SK-N-SH (cell line): ENCODE results near the gene TBX18.

Experiments used
- EP300 ChIP-seq, 2 experiments: IDR thresholded peaks; 2 replicates each; pipeline versions ENCODE4 v1.4.0 to v1.6.1; 2012; ENCODE audit warnings: borderline replicate concordance in 1 of 2, low read depth in 1 of 2, low read length in 1 of 2
- EZH2phosphoT487 ChIP-seq: fragments of 200-600 bp; sonication (generic); IDR thresholded peaks from 2 replicates; pipeline ENCODE4 v1.6.1; 2017; ENCODE audit warnings: low read depth, mixed run types, mild to moderate bottlenecking, antibody characterized with exemption, moderate library complexity, borderline replicate concordance
- FOSL2 ChIP-seq: IDR thresholded peaks from 2 replicates; pipeline ENCODE4 v1.4.0; 2012; ENCODE audit warnings: low read depth, mild to moderate bottlenecking, moderate library complexity, borderline replicate concordance
- JUND ChIP-seq: IDR thresholded peaks from 2 replicates; pipeline ENCODE4 v1.4.0; 2012
- POLR2AphosphoS5 ChIP-seq: IDR thresholded peaks from 2 replicates; pipeline ENCODE4 v1.6.1; 2012; ENCODE audit warnings: low read depth, low read length
- RAD21 ChIP-seq: IDR thresholded peaks from 2 replicates; pipeline ENCODE4 v1.6.1; 2012; ENCODE audit warnings: mild to moderate bottlenecking, low read length
- RFX5 ChIP-seq: IDR thresholded peaks from 2 replicates; pipeline ENCODE4 v1.6.1; 2012; ENCODE audit warnings: mild to moderate bottlenecking, improper control_type of control experiment, low read length
- RXRA ChIP-seq: IDR thresholded peaks from 2 replicates; pipeline ENCODE4 v1.4.0; 2012; ENCODE audit warnings: low read depth, mild to moderate bottlenecking, borderline replicate concordance
- SMC3 ChIP-seq: IDR thresholded peaks from 2 replicates; pipeline ENCODE4 v1.6.1; 2012; ENCODE audit warnings: low read depth, low read length, improper control_type of control experiment
- TAF1 ChIP-seq: IDR thresholded peaks from 2 replicates; pipeline ENCODE4 v1.6.1; 2012; ENCODE audit warnings: low read depth, mild to moderate bottlenecking, low read length, moderate library complexity, borderline replicate concordance
- TCF12 ChIP-seq: IDR thresholded peaks from 2 replicates; pipeline ENCODE4 v1.4.0; 2012
- TF ChIP-seq, protein P1 (sequence below): fragments of 200-600 bp; sonication (generic); IDR thresholded peaks from 2 replicates; pipeline ENCODE4 v1.6.1; 2017; ENCODE audit warnings: antibody characterized with exemption, mild to moderate bottlenecking, moderate library complexity
- TF ChIP-seq, protein P2 (sequence below): IDR thresholded peaks from 2 replicates; pipeline ENCODE4 v1.4.0; 2012; ENCODE audit warnings: low read depth
- TF ChIP-seq, protein P3 (sequence below): fragments of 150-350 bp; IDR thresholded peaks from 2 replicates; pipeline ENCODE4 v1.6.1; 2017; ENCODE audit warnings: antibody characterized with exemption, low read length, low read depth, borderline replicate concordance

DNA sequence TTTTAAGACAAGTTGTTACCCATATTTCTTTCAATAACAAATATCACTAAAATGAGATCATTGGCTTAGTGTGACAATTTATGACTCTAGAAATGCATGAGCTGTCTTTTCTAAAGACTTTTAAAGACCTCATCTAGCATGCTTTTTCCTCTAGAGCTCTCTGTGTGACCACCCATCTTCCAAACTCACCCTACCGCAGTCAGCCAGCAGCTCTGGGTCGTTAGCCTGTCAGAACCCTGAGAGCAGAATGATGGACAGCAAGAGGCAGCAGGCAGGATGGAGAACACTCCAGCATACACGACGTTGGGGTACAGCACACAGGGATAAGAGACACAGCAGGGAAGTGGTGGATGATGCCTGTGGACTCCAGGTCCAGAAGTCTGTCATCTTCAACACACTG is 45.1 kb upstream of the TBX18 start:
- TF ChIP-seq POLR2AphosphoS5 (no peak), RAD21 (no peak), EZH2phosphoT487 (no peak), SMC3 (no peak), TAF1 (no peak), RXRA (no peak), EP300 (IDR thresholded peaks at IDR 0.05; ENCODE audit: borderline replicate concordance in 1 of 2, low read depth in 1 of 2, low read length in 1 of 2) (no peak), RFX5 (no peak), JUND (no peak), FOSL2 (no peak), TCF12 (no peak)
- TF ChIP-seq, protein P1, sequence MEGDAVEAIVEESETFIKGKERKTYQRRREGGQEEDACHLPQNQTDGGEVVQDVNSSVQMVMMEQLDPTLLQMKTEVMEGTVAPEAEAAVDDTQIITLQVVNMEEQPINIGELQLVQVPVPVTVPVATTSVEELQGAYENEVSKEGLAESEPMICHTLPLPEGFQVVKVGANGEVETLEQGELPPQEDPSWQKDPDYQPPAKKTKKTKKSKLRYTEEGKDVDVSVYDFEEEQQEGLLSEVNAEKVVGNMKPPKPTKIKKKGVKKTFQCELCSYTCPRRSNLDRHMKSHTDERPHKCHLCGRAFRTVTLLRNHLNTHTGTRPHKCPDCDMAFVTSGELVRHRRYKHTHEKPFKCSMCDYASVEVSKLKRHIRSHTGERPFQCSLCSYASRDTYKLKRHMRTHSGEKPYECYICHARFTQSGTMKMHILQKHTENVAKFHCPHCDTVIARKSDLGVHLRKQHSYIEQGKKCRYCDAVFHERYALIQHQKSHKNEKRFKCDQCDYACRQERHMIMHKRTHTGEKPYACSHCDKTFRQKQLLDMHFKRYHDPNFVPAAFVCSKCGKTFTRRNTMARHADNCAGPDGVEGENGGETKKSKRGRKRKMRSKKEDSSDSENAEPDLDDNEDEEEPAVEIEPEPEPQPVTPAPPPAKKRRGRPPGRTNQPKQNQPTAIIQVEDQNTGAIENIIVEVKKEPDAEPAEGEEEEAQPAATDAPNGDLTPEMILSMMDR, result no peak
- TF ChIP-seq, protein P2, sequence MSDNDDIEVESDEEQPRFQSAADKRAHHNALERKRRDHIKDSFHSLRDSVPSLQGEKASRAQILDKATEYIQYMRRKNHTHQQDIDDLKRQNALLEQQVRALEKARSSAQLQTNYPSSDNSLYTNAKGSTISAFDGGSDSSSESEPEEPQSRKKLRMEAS, result no peak
- TF ChIP-seq, protein P3, sequence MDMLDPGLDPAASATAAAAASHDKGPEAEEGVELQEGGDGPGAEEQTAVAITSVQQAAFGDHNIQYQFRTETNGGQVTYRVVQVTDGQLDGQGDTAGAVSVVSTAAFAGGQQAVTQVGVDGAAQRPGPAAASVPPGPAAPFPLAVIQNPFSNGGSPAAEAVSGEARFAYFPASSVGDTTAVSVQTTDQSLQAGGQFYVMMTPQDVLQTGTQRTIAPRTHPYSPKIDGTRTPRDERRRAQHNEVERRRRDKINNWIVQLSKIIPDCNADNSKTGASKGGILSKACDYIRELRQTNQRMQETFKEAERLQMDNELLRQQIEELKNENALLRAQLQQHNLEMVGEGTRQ, result no peak
